HG03139 (cell line): ENCODE data around the gene PLK3.
"Not testable (repeated sequence)": the region's sequence is repeated elsewhere in the genome, so short reads cannot be mapped to it uniquely, and the experiment has no call there.

ENCODE experiments used
- ATAC-seq: cut with Tn5 transposase; IDR thresholded peaks from one replicate; pipeline ENCODE4 v1.9.1; 2021; ENCODE audit not compliant: unreplicated experiment

The PLK3 gene

DNA sequence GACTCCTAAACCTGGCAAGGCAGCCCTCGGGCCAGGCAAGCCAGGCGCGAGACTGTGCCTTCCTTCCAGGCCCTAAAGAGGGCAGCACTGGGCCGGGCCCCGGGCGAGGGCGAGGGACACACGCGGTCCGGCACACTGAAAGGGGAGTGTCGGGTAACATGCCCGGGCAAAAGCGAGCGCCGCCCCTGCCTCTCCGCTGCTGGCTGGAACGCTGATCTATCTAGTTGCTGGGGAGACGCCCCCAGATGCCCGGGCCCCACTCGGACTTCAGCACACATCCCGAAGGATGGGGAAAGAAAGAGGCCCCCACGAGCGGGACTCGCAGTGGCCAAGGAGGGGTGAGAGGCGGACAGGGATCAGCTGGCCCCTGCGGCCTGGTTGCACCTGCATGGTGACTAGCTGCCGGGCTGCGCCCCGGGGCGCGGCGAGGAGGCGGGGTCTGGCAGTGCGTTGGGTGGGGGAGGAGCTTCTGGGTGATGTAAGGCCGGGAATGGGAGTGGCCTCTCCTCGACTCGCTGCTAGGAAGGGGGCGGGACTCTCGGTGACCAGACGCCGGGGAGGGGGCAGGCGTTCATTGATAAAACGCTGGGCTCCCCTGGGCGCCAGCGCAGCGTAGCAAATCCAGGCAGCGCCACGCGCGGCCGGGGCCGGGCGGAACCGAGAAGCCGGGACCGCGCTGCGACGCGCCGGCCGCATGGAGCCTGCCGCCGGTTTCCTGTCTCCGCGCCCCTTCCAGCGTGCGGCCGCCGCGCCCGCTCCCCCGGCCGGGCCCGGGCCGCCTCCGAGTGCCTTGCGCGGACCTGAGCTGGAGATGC, at the start of gene PLK3:
Gene PLK3, plus strand, starts transcription at position 608 of the 815 bp plus-strand sequence. Its CDS starts 87 bp downstream, at position 695.
- peak; percentile 79 for ATAC-seq

DNA sequence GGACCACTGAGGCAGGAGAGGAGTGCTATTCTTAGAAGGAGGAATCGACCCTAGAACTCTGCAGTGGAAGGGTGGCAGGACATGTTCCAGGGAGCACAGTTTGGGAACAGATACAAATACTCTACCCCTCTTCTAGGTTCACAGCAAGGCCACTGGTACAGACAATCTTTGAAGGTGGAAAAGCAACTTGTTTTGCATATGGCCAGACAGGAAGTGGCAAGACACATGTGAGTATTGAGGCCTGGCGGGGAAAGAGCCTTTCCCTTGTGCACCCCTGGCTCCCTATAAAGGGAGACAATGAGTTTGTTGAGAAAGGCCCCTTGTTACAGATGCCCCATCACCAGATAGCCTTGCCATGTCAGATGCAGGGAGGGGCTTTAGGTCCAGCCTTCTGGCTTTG, 42.8 kb upstream of the PLK3 start:
- no peak for ATAC-seq

DNA sequence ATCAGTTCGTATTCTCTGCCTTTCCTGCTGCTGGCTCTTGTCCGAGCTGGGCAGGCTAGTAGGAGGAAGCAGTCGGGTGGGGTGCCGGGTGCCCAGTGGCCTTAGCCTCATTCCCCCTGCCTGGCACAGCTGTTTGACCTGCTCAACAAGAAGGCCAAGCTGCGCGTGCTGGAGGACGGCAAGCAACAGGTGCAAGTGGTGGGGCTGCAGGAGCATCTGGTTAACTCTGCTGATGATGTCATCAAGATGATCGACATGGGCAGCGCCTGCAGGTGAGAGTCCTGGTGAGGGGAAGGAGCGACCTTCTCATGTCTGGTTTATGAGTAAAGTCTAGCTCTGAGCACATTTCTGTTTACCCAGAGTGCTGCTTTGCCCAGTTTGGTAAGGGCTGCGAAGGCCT, 41.1 kb upstream of the PLK3 start:
- no peak for ATAC-seq

DNA sequence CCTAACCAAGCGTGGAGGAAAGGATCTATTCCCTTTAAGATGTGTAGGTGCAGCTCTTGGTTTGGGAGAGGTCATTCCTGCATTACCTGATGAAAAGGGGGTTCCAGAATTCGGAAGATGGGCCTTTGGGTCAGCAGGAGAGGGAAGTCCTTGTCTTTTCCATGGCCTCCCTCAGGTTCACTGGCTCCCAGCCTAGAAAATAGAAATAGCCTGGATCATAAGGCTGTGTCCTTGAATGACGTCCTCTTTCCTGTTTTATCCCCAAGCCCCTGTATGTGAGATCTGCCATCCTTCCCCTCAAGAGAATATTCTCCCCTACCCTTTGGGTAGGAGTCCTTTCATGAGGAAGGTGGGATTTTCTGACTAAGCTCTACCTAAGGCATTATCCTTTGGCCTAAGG, 39.3 kb upstream of the PLK3 start:
- no peak for ATAC-seq

DNA sequence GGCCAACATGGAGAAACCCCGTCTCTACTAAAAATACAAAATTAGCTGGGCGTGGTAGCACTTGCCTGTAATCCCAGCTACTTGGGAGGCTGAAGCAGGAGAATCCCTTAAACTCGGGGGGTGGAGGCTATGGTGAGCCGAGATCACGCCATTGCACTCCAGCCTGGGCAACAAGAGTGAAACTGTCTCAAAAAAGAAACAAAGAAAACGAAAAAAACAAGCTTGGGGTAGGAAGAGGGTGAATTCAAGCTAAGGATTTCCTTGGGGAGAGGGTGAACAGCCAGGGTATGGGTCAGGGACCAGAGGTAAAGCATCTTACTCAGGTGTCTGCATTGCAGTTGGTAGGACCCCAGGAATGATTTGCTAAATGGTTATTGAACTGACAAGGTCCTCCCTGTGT, 33.8 kb upstream of the PLK3 start:
- ATAC-seq: not testable (repeated sequence)

DNA sequence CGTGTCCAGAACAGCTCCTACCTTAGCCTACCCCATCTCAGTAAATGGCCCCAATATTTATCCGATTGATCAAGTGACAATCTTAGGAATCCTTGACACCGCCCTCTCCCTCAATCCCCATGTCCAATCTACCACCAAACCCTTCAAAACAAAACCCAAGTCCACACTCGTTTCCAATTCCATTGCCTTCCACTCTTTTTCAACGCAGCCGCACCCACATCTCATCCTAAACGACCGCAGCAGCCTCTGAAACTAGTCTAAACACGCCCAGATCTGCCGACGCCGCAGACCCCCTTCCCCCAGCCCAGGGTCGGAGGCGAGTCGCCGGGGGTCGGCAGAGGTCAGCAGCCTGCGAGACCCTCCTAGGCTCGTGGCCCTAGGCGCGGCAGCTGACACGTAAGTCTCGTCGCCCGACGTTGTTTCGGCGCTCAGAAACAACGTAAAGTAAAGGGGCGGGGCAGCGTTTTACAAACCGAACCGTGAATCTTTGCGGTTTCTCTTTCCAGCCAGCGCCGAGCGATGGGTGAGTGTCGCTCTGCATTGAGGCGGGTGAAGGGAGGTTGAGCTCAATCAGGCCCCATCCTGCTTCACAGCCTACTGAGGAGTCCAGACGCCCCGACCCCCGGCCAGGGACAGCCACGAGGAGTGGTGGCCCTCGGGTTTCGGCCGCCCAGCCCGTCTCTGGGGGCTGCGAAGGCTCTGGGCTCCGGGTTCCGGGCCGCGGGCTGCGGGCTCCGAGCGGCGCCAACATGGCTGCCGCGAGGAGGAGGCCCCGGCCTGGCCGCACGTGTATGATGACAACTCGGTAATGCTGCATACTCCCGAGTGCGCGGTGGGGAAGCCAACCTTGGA, 24.9 kb upstream of the PLK3 start, which contains the start of gene RPS8:
Gene RPS8, plus strand, starts transcription at position 463 of the 852 bp plus-strand sequence. Its CDS starts 57 bp downstream, at position 520.
- ATAC-seq: peak; percentile 79

DNA sequence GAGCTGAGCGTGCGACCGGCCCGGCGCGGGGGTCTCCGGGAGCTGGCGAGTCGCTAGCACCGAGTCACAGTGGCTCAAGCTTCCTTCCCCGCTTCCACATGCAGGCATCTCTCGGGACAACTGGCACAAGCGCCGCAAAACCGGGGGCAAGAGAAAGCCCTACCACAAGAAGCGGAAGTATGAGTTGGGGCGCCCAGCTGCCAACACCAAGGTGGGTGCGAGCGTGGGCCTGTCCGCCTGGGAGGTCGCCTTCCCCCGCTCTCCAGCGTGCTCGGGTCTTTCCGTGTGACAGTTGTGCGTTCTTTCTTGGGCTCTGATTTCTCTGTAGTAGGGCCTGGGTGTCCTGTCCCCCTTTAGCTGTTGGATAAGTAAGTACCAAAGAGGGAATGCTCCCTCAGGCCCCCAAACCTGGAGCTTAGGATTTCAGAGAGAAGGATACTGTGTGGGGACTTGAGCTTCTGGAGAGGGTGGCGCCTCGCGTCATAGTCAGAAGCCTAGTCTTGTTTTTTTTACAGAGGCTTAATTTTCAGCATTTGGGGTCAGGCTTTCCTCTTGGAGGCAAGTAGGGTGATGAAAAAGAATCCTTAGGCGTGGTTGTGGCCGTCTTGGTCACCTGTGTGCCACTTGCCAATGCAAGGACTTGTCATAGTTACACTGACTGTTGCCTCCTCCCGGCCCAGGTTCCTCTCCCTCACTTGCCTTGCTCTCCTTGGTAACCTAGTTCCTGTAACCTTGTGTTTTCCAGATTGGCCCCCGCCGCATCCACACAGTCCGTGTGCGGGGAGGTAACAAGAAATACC, 24.0 kb upstream of the PLK3 start:
- peak; percentile 8 for ATAC-seq

DNA sequence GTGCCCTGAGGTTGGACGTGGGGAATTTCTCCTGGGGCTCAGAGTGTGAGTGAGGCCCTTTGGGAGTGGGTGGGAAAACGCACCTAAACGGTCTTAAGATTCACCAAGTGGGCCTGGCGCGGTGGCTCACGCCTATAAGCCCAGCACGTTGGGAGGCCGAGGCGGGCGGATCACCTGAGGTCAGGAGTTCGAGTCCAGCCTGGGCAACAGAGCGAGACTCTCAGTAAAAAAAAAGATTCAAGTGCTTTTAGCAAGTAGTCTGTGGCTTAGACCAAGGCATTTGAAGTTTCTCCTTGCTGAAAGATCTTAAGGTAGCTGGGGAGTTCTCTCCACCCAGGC, 23.5 kb upstream of the PLK3 start:
- no peak for ATAC-seq

DNA sequence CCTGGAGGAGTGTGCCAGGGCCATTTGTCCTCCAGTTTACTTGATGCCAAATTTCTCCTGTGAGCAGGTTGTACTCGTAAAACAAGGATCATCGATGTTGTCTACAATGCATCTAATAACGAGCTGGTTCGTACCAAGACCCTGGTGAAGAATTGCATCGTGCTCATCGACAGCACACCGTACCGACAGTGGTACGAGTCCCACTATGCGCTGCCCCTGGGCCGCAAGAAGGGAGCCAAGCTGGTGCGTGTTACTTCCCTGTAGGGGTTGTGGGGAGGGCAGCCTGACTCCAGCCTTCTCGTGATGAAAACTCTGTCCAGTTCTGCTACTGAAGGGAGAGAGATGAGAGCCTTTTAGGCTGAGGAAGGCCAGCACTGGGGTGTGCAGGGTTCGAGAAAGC, 22.6 kb upstream of the PLK3 start:
- ATAC-seq: no peak

DNA sequence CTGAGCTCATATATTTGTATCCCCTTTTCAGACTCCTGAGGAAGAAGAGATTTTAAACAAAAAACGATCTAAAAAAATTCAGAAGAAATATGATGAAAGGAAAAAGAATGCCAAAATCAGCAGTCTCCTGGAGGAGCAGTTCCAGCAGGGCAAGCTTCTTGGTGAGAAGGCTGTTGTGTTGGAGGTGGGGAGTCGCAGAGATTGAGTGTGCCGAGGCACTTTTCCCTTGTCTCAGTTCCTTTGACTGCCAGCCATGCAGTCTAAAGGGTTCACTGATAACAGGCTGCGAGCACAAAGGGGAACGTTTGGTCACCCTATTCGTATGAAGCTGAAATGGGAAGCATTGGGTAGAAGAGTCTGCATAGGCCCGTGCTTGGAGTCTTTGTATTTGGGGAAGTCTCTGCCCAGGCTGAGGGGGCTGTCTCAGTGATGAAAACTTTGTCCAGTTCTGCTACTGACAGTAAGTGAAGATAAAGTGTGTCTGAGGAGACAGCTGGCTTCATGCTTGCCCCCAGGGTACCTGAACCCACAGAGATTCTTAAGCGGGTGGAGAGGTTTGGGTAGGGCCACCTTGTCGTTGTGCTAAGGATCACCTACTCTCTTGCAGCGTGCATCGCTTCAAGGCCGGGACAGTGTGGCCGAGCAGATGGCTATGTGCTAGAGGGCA, 22.1 kb upstream of the PLK3 start:
- no peak for ATAC-seq

DNA sequence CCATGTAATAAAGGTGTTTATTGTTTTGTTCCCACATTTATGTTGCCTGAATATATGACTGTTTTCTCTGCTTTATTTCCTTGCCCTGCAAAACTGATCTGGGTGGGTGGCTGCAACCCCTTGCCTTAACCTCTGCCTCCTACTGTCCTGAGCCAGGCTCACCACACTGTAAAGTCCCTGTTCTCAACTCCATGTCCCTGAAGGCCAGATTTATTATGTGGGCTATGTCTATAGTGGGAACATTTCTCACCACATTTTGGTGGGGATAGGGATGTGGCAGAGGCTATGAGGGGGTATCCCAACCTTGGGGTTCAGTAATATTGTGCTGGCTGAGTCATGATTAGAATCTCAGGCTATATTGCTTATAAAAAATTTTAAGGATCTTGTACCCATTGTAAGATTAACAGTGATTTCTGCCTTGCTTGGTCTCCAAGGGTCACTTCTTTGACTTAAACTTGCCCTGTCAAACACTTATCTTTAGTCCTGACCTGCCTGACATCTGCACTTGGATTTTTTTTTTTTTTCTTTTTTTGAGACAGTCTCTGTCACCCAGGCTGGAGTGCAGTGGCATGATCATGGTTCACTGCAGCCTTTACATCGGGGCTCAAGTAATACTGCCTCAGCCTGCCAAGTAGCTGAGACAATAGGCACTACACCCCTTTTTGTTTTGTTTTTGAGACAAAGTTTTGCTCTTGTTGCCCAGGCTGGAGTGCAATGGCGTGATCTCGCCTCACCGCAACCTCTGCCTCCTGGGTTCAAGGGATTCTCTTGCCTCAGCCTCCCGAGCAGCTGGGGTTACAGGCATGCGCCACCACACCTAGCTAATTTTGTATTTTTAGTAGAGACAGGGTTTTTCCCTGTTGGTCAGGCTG, 21.2 kb upstream of the PLK3 start:
- ATAC-seq: no peak

DNA sequence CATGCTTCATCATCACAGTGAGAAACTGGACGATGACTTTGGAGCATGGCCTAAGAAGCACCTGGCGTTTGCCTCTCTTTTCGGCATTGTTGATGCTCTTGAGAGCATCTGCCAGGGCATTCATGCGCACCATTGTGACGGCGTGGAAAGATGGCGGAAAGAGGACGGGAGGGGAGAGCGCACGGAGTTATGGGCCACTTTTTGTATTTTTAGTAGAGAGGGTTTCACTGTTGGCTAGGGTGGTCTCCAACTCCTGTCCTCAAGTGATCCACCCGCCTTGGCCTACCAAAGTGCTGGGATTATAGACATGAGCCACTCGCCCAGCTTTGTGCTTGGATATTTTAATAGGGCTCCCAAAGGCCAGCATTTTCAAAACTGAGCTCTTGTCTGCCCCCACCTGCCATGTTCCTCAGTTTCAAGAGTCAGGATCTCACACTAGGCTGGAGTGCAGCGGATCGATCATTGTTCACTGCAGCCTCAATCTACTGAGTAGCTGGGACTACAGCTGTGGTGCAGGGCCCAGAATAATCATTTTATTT, 19.5 kb upstream of the PLK3 start:
- ATAC-seq: no peak

DNA sequence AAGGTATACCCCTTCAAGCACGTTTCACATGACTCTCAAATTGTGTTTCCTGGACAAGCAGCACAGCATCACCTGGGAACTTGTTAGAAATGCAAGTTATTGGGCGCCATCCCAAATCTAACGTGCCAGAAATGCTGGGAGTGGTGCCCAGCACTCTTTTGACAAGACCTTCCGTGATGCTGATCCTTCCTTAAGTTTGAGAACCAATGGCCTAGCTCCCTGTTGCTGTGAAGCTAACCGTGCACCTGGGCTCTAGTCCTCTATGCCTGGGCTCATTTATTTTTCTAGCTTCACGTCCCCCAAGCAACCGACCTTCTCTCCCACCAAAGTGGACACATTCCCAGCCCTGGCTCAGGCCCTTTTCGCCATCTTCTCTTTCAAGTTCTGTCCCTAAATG, 16.5 kb upstream of the PLK3 start:
- ATAC-seq: no peak

DNA sequence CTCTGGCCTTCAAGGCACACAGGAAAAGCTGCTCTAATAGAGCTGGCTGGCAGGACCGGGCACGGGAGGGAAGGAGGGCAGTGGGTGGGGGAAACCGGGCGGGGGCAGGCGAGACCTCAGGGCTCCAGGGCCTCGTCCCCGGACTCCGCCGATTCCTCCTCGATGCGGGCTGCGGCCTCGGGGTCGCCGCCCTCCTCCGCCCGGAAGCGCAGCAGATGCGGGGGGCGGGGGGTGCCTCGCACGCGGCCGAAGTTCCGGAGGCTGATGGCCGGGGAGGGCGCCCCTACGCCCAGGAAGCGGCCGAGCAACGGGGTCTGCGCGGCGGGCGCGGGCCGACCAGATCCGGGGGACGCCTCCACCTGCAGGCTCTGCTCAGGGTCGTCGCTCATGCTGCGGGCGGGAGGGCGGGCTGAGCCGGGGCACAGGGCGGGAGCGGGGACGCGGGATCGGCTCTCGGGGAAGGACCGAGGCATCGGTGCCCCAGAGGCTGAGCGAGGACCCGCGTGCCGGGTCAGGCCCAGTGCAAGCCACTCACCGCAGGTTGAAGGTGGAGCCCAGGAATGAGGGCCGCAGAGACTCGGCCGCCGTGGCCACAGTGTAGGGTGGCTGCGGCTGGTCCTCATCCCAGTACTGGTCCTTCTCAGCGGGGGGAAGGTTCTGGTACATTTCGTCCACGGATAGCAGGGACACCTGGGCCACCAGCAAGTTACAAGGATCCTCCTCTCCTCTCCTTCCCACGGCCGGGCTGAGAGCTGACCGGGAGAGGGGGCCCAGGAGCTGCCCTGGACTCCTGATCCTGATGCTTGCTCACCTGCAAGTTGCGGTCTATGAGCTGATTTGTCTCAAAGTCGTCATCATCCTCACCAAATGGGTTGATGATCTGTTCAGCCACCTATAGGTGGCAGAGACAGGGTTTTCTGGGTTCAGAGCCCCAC, 15.8 kb upstream of the PLK3 start:
- ATAC-seq: no peak

DNA sequence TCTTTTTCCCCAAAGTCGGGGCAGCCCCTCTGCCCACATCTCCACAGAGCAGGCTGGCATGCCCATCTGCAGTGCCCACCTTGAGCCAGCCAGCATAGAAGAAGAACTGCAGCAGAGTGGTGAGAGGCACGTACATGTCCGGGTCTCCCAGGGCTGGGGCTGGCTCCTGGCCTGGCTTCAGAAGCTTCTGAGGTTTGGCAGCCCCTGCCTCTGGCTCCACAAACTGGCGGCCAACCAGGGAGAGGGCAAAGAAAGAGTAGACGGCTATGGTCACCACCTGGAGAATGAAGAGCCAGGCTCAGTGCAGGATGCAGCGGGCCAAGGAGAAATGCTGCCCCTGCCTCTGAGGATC, 15.2 kb upstream of the PLK3 start:
- no peak for ATAC-seq

DNA sequence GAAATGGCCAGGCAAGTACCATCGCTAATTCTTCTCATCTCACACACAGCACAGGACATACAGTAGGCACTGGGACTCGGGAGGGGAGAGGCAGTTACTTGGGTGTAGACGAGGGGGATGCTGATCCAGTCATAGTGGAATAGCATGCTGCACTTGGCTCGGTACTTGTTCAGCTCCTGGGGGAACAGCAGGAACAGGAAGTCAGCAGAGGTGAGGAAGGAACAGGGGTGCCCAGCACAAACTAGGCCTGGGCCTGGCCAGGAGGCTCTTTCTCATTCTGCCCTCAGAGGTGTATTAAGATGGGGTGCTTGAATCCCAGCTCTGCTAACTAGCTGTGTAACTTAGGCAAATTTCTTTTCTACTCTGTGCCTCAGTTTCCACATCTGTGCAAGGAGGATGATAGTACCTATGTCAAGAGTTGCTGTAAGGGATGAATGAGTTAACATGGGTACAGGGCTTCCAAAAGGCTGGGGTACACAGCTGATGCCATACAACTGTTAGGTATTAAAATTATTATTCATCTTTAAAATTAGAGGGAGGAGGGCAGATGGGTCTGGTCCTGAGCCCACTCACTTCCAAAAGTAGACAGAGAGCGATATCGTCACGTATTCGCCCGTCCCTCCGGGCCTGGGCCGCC, 14.6 kb upstream of the PLK3 start:
- ATAC-seq: no peak

DNA sequence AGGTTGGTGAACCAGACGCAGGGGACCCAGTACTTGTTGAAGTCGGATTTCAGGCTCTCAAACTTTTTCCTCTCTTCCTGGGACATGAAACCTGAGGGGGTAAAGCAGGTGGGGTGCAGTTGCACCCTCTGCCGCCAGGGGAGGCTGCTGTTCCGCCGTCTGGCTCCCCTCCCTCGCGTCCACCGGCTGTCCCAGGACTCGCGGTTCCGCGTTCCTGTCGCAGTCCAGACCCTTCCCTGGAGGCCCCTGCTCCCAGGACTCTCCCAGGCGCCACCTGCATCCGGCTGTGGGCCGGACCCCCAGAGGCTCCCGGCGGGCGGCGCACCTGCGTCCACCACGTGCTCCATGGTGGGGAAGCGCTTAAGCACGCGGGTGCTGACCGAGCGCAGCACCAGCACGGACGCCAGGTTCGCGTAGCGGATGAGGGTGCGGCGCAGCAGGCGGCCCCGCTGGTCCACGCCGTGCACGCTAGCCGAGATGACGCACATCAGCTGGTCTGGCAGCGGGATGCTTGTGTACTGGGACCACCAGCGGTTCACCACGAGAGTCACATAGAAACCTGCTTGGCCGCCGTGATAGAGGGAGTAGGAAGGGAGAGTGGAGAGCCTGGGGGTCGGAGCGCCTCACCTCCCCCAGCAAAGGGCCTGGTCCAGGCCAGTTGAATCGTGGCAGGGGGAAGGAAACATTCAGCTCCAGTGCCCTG, 13.9 kb upstream of the PLK3 start:
- ATAC-seq: no peak
